CD4-positive, alpha-beta T cell (primary cell): ENCODE results near the gene FOXA1. TPM values are rescaled to one million over a fixed set of nuclear protein-coding genes. Genes with fewer than 3 reads are reported as not detected.
A peak's percentile ranks its signal among the peaks of the same experiment; 100 is the strongest.

Experiments
- ATAC-seq: fragments of 200-7000 bp; cut with Tn5 transposase; one replicate; pipeline ENCODE4 v1.10.0; 2022; ENCODE audit warnings: mild to moderate bottlenecking; ENCODE audit not compliant: poor library complexity
- CTCF ChIA-PET: fragments of 350-600 bp; sonication (Branson Sonifier 250); formaldehyde crosslinking; loops from one replicate; lab custom pipeline; 2021; ENCODE audit warnings: antibody characterized with exemption, inconsistent platforms; lab: Charles Lee
- POLR2A ChIA-PET: fragments of 350-600 bp; sonication (Branson Sonifier 250); formaldehyde crosslinking; loops from one replicate; lab custom pipeline; 2021; ENCODE audit warnings: antibody characterized with exemption, inconsistent platforms; lab: Charles Lee
- DNase-seq, 14 experiments: peaks; one replicate each; pipeline ENCODE4 v3.0.0-alpha.2; 2013 to 2020; ENCODE audit warnings: mixed read lengths in 2 of 14
- H3K27ac ChIP-seq, 2 donors: one replicate each; pipeline versions ENCODE4 v1.5.1 to v1.7.0; 2013; ENCODE audit warnings: low read length in 2 of 2, low read depth in 1 of 2, mild to moderate bottlenecking in 1 of 2
- H3K27me3 ChIP-seq, 2 experiments: 1 replicate in 1 of 2; 2 replicates in 1 of 2; pipeline versions ENCODE4 v1.6.1 to v1.7.0; 2013; ENCODE audit warnings: low read length in 2 of 2, control low read depth in 1 of 2, mild to moderate bottlenecking in 1 of 2, moderate library complexity in 1 of 2; ENCODE audit not compliant: insufficient read depth in 2 of 2, control insufficient read depth in 1 of 2
- H3K36me3 ChIP-seq: one replicate; pipeline ENCODE4 v1.6.1; 2013; ENCODE audit warnings: low read length, control low read depth; ENCODE audit not compliant: insufficient read depth
- H3K4me1 ChIP-seq: one replicate; pipeline ENCODE4 v1.6.1; 2013; ENCODE audit warnings: low read length, control low read depth; ENCODE audit not compliant: insufficient read depth
- H3K4me3 ChIP-seq: one replicate; pipeline ENCODE4 v1.5.1; 2013; ENCODE audit warnings: mild to moderate bottlenecking, low read length, moderate library complexity
- H3K9me3 ChIP-seq, 2 experiments: 1 replicate in 1 of 2; 2 replicates in 1 of 2; pipeline versions ENCODE4 v1.6.1 to v1.7.0; 2013; ENCODE audit warnings: low read length in 2 of 2, mild to moderate bottlenecking in 2 of 2, control low read depth in 1 of 2, moderate library complexity in 1 of 2; ENCODE audit not compliant: control insufficient read depth in 1 of 2, insufficient read depth in 1 of 2
- H3K27ac Mint-ChIP-seq: one replicate; pipeline ENCODE4 v1.8.0; 2020; ENCODE audit warnings: mixed read lengths
- H3K27me3 Mint-ChIP-seq: one replicate; pipeline ENCODE4 v1.8.0; 2021; ENCODE audit warnings: mixed read lengths
- H3K36me3 Mint-ChIP-seq: one replicate; pipeline ENCODE4 v1.8.0; 2021; ENCODE audit warnings: low read depth, mixed read lengths
- H3K4me1 Mint-ChIP-seq: one replicate; pipeline ENCODE4 v1.8.0; 2021; ENCODE audit warnings: low read depth, mixed read lengths
- H3K4me3 Mint-ChIP-seq: one replicate; pipeline ENCODE4 v1.8.0; 2020; ENCODE audit warnings: mild to moderate bottlenecking, mixed read lengths
- H3K9me3 Mint-ChIP-seq: one replicate; pipeline ENCODE4 v1.8.0; 2020; ENCODE audit warnings: mixed read lengths
- CTCF ChIP-seq: fragments of 200-600 bp; IDR thresholded peaks from one replicate; pipeline ENCODE4 v1.8.0; 2022; ENCODE audit warnings: antibody characterized with exemption, mild to moderate bottlenecking
- intact Hi-C, 2 experiments: fragments of 100-400 bp; cut with DNase I in 1 of 2; cut with micrococcal nuclease in 1 of 2; formaldehyde crosslinking; loops; one replicate each; pipeline versions ENCODE4 v1.15.1 to v1.9.0; 2023 to 2025; cut with DNase I, micrococcal nuclease
- total RNA-seq, 174 experiments: library from RNA in 2 of 174; stranded (reverse) in 2 of 174; gene quantifications; one replicate each; pipeline ENCODE4 v1.2.3 and lab custom pipeline; 2021 to 2026

Gene FOXA1
- total RNA-seq, 2 experiments from 2014 or later, result not detected

GRCh38 chr14:37597914-37598746 lies 3.1 kb upstream of the FOXA1 start:
- peaks cover 28% of the 10 kb centered on the region for H3K4me1 Mint-ChIP-seq
- H3K27me3 Mint-ChIP-seq, result peaks cover 87% of the 10 kb centered on the region
- no peak overlapping the region for H3K4me3 ChIP-seq
- CTCF ChIA-PET, result no interaction called here
- H3K27ac Mint-ChIP-seq, result no peak overlapping the region
- H3K27me3 ChIP-seq, result peaks cover 87 to 91% of the 10 kb centered on the region in 2 experiments
- no peak for TF ChIP-seq CTCF
- DNase-seq, result no peak
- peaks cover 39% of the 10 kb centered on the region for H3K4me1 ChIP-seq
- no peak overlapping the region for H3K4me3 Mint-ChIP-seq
- H3K27ac ChIP-seq, result no peak overlapping the region
- peaks cover 3% of the 10 kb centered on the region for H3K9me3 Mint-ChIP-seq
- intact Hi-C loops, result no loop called here
- H3K36me3 ChIP-seq, result no peaks in the 10 kb centered on the region
- no peak for ATAC-seq
- POLR2A ChIA-PET, result no interaction called here
- peaks cover 6 to 60% of the 10 kb centered on the region in 2 experiments for H3K9me3 ChIP-seq
- no peaks in the 10 kb centered on the region for H3K36me3 Mint-ChIP-seq

DNA sequence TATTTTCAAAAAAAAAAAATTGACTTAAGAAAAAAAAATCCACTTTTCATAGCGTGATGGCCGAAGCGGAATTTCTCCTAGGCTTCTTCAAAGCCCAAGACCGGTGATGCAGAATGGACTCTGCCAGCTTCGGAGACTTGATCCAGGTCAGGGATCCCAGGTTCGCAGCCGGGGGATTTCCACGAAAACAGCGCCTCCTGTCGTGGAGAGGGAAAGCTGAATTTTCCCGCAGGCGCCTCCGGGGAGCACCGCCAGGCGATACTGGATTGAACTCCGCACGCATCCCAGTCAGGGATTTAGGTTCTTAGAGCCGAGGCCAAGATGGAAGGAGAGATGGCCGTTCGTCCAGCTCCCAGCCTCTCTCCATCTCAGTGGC lies 2.5 kb upstream of the FOXA1 start:
- Histone ChIP-seq H3K36me3 (no peaks in the 10 kb centered on the region), H3K9me3 (peaks cover 6 to 60% of the 10 kb centered on the region in 2 experiments), H3K4me1 (peaks cover 39% of the 10 kb centered on the region), H3K27me3 (peaks cover 86 to 91% of the 10 kb centered on the region in 2 experiments), H3K4me3 (no peak overlapping the region), H3K27ac (no peak overlapping the region)
- H3K36me3 Mint-ChIP-seq, result no peaks in the 10 kb centered on the region
- peak overlapping the region; percentile 30 for H3K4me3 Mint-ChIP-seq
- ChIA-PET CTCF (no interaction called here), POLR2A (no interaction called here)
- peaks cover 3% of the 10 kb centered on the region for H3K9me3 Mint-ChIP-seq
- DNase-seq, result no peak
- no peak for ATAC-seq
- H3K27ac Mint-ChIP-seq, result no peak overlapping the region
- H3K27me3 Mint-ChIP-seq, result peaks cover 87% of the 10 kb centered on the region
- intact Hi-C loops, result no loop called here
- no peak for TF ChIP-seq CTCF
- peaks cover 28% of the 10 kb centered on the region for H3K4me1 Mint-ChIP-seq

- DNase-seq, result no peak
- no peak for ATAC-seq
- intact Hi-C loops, result no loop called here
- no peak overlapping the region for H3K4me3 ChIP-seq
- H3K4me3 Mint-ChIP-seq, result peak overlapping the region; percentile 30
- peaks cover 6 to 60% of the 10 kb centered on the region in 2 experiments for H3K9me3 ChIP-seq
- no peak overlapping the region for H3K27ac Mint-ChIP-seq
- H3K9me3 Mint-ChIP-seq, result peaks cover 3% of the 10 kb centered on the region
- no peak for TF ChIP-seq CTCF
- H3K36me3 ChIP-seq, result no peaks in the 10 kb centered on the region
- ChIA-PET CTCF (no interaction called here), POLR2A (no interaction called here)
- no peaks in the 10 kb centered on the region for H3K36me3 Mint-ChIP-seq
- H3K4me1 Mint-ChIP-seq, result peaks cover 28% of the 10 kb centered on the region
- peaks cover 87% of the 10 kb centered on the region for H3K27me3 Mint-ChIP-seq
- peaks cover 86 to 91% of the 10 kb centered on the region in 2 experiments for H3K27me3 ChIP-seq
- H3K27ac ChIP-seq, result no peak overlapping the region
- peaks cover 39% of the 10 kb centered on the region for H3K4me1 ChIP-seq
These were observed 1.9 kb upstream of the FOXA1 start for GRCh38 chr14:37596790-37597472.
